ENCODE results near the gene ANKHD1. TPM values are rescaled to one million over a fixed set of nuclear protein-coding genes. Genes with fewer than 3 reads are reported as not detected.
"Not testable (repeated sequence)": the region's sequence is repeated elsewhere in the genome, so short reads cannot be mapped to it uniquely, and the experiment has no call there.

ANKHD1 gene
- total and polyA plus RNA-seq, 8 donors: 56.0 to 77.7 (median 64.0) TPM

GRCh38 chr5:140481758-140482157 lies 80.1 kb downstream of the ANKHD1 start:
- peaks cover 0 to 16% (median 7%) of the 10 kb centered on the region in 3 donors for H3K36me3 ChIP-seq
- 76 to 81% methylated on average over 2 of the region's 2 CpGs for WGBS, 2 donors

GRCh38 chr5:140483055-140483454 lies 81.4 kb downstream of the ANKHD1 start:
- ATAC-seq: no peak
- Histone ChIP-seq H3K27me3 (no peaks in the 10 kb centered on the region), H3K9me3 (no peaks in the 10 kb centered on the region), H3K27ac (no peak overlapping the region), H3K4me1 (peaks cover 0 to 13% (median 6%) of the 10 kb centered on the region in 3 donors), H3K4me3 (no peak overlapping the region), H3K36me3 (peaks cover 0 to 23% (median 9%) of the 10 kb centered on the region in 3 donors)
- WGBS, 2 donors: 91 to 94% methylated on average over 1 of the region's 1 CpG
- no peak for FAIRE-seq
- DNase-seq: no peak
- TF ChIP-seq CTCF (IDR thresholded peaks at IDR 0.05): no peak
- intact Hi-C loops (cut with DNase I): no loop called here

More at GRCh38 chr5:140481758-140482157, 80.1 kb downstream of the ANKHD1 start:
- intact Hi-C loops (cut with DNase I): no loop called here
- FAIRE-seq: no peak
- peaks cover 0 to 13% (median 6%) of the 10 kb centered on the region in 3 donors for H3K4me1 ChIP-seq
- H3K4me3 ChIP-seq: no peak overlapping the region
- no peaks in the 10 kb centered on the region for H3K9me3 ChIP-seq
- DNase-seq: no peak
- ATAC-seq: no peak
- H3K27me3 ChIP-seq: no peaks in the 10 kb centered on the region
- no peak for TF ChIP-seq CTCF (IDR thresholded peaks at IDR 0.05)
- H3K27ac ChIP-seq: no peak overlapping the region

DNA sequence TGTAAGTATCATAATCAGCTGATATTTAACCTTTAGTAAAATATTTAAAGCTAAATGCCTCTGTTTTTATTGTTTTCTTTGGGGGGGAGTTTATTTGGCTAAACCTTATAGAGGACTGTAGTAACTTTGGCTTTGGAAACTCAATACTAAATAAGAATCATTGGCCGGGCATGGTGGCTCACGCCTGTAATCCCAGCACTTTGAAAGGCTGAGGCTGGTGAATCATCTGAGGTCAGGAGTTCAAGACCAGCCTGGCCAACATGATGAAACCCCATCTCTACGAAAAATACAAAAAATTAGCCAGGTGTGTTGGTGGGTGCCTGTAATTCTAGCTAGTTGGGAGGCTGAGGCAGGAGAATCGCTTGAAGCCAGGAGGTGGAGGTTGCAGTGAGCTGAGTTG lies 86.5 kb downstream of the ANKHD1 start:
- peaks cover 0 to 26% (median 9%) of the 10 kb centered on the region in 3 donors for H3K36me3 ChIP-seq
- H3K4me1 ChIP-seq; H3K27me3 ChIP-seq; H3K27ac ChIP-seq; H3K4me3 ChIP-seq; DNase-seq; ATAC-seq; H3K9me3 ChIP-seq; FAIRE-seq; intact Hi-C loops (cut with DNase I): not testable (repeated sequence)
- WGBS, 2 donors: 96 to 98% methylated on average over 4 of the region's 4 CpGs

- no peak for TF ChIP-seq CTCF (IDR thresholded peaks at IDR 0.05)
- ATAC-seq (no peak), DNase-seq (no peak), FAIRE-seq (no peak)
- no peaks in the 10 kb centered on the region for H3K9me3 ChIP-seq
- no peaks in the 10 kb centered on the region for H3K27me3 ChIP-seq
- intact Hi-C loops (cut with DNase I): no loop called here
- no peaks in the 10 kb centered on the region for H3K4me1 ChIP-seq
- 96 to 98% methylated on average over 6 of the region's 6 CpGs for WGBS, 2 donors
- peaks cover 0 to 26% (median 9%) of the 10 kb centered on the region in 3 donors for H3K36me3 ChIP-seq
- H3K27ac ChIP-seq: no peak overlapping the region
- no peak overlapping the region for H3K4me3 ChIP-seq
Observed at GRCh38 chr5:140488914-140489313, 87.3 kb downstream of the ANKHD1 start.

GRCh38 chr5:140497897-140498296 lies 96.3 kb downstream of the ANKHD1 start:
- intact Hi-C loops (cut with DNase I): no loop called here
- no peaks in the 10 kb centered on the region for H3K36me3 ChIP-seq

More at GRCh38 chr5:140497897-140498296, 96.3 kb downstream of the ANKHD1 start:
- H3K4me1 ChIP-seq: peaks cover 0 to 11% (median 8%) of the 10 kb centered on the region in 3 donors
- H3K9me3 ChIP-seq: no peaks in the 10 kb centered on the region
- no peaks in the 10 kb centered on the region for H3K27me3 ChIP-seq
- no peak for FAIRE-seq
- TF ChIP-seq CTCF (IDR thresholded peaks at IDR 0.05): no peak
- H3K27ac ChIP-seq: peak overlapping the region in 2 of 4 donors; percentile 17 to 43
- ATAC-seq: peak; percentile 92 to 98 (median 96)
- DNase-seq: peak in 2 of 6 donors; percentile 21 to 29
- H3K4me3 ChIP-seq: no peak overlapping the region

Measured in pancreas (tissue), 10 donors.